B cell (primary cell): Measurements from ENCODE around the gene ADARB2.

ENCODE experiments used
- EZH2 ChIP-seq: IDR thresholded peaks from 2 replicates; pipeline ENCODE4 v1.6.1; 2012; ENCODE audit warnings: borderline replicate concordance, low read depth, mild to moderate bottlenecking, moderate library complexity, low read length; ENCODE audit not compliant: insufficient read depth, poor library complexity, severe bottlenecking
- TF ChIP-seq, protein P1 (sequence below): fragments of 200-600 bp; IDR thresholded peaks from one replicate; pipeline ENCODE4 v1.8.0; 2022; ENCODE audit warnings: antibody characterized with exemption, mild to moderate bottlenecking

DNA sequence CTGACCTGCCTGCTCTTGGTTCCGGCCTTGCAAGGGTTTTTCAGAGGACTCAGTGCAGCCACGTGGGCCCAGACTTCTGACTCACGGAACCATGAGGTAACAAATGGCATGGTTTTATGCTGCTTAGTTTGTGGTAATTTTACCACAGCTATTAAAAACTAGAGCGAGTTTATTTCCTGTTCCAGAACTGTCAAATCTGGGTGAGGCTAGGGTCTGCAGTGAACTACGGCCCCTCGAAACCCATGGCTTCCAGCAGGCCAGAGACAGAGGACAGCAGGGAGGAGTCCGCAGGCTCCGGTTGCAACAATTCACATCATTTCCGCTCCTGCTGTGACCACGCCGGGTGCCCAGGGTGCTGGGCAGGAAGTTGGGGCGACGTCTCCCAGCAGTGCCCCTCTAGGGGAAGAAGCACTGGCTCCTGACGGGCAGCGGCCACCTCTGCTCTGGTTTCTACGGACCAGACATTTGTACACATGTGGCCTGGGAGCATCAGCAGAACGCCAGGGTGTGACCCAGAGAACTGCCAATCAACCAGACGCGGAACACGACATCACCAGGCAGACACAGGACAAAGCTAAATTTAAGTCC lies 74.8 kb downstream of the ADARB2 start:
- TF ChIP-seq, protein P1, sequence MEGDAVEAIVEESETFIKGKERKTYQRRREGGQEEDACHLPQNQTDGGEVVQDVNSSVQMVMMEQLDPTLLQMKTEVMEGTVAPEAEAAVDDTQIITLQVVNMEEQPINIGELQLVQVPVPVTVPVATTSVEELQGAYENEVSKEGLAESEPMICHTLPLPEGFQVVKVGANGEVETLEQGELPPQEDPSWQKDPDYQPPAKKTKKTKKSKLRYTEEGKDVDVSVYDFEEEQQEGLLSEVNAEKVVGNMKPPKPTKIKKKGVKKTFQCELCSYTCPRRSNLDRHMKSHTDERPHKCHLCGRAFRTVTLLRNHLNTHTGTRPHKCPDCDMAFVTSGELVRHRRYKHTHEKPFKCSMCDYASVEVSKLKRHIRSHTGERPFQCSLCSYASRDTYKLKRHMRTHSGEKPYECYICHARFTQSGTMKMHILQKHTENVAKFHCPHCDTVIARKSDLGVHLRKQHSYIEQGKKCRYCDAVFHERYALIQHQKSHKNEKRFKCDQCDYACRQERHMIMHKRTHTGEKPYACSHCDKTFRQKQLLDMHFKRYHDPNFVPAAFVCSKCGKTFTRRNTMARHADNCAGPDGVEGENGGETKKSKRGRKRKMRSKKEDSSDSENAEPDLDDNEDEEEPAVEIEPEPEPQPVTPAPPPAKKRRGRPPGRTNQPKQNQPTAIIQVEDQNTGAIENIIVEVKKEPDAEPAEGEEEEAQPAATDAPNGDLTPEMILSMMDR = no peak
- TF ChIP-seq EZH2 = no peak
